Effector CD8-positive, alpha-beta T cell (primary cell): Measurements from ENCODE around the gene HBG2.
"Not testable (repeated sequence)": the region's sequence is repeated elsewhere in the genome, so short reads cannot be mapped to it uniquely, and the experiment has no call there.

Experiments
- DNase-seq: peaks from one replicate; lab custom pipeline; 2025; lab: John Stamatoyannopoulos, UW
- total RNA-seq, 4 experiments: gene quantifications; one replicate each; lab custom pipeline; 2026; lab: John Stamatoyannopoulos, UW

The HBG2 gene
- 0 reads per million in 4 experiments for total RNA-seq

DNA sequence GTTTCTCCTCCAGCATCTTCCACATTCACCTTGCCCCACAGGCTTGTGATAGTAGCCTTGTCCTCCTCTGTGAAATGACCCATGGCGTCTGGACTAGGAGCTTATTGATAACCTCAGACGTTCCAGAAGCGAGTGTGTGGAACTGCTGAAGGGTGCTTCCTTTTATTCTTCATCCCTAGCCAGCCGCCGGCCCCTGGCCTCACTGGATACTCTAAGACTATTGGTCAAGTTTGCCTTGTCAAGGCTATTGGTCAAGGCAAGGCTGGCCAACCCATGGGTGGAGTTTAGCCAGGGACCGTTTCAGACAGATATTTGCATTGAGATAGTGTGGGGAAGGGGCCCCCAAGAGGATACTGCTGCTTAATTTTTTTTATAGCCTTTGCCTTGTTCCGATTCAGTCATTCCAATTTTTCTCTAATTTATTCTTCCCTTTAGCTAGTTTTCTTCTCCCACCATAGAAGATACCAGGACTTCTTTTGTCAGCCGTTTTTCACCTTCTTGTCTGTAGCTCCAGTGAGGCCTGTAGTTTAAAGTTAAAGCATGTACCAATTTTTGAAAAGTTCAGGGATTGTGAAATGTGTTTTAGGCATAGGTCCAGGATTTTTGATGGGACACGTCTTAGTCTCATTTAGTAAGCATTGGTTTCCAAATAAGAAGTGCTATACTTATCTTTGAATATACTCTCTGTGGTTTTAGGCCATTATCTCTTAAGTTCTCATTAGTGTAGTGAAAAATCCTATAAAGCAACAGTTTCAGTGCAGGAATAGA is at the start of gene HBG2:
TSS of gene HBG2 (minus strand) at position 136 of the 768 bp plus-strand sequence. CDS start at position 83, 53 bp downstream.
- not testable (repeated sequence) for DNase-seq

DNA sequence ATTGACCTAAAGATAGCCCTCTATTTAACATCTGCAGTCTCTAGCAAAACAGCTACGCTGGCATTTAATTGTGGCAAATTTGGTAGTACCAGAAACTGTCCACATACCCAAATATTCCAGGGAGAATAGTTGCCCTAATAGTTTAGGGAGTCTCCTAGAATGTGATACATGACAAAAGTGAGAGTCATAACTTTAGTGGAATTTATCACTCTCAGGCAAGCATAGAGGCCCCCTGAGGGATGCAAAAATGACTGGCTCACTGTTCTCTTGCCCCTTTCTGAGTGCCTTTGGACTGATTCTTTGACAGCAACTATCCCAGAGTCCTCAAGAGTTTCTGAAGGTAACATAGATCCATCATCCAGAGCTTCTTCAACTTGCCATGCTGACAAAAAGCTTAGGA is 49.5 kb upstream of the HBG2 start:
- DNase-seq: no peak

GRCh38 chr11:5303626-5304025 is 49.0 kb upstream of the HBG2 start:
- no peak for DNase-seq

GRCh38 chr11:5301846-5302245 is 47.3 kb upstream of the HBG2 start, which contains the start of gene OR51B4:
OR51B4 (minus strand) TSS chr11:5301946; CDS start chr11:5301946, 0 bp downstream.
- no peak for DNase-seq

DNA sequence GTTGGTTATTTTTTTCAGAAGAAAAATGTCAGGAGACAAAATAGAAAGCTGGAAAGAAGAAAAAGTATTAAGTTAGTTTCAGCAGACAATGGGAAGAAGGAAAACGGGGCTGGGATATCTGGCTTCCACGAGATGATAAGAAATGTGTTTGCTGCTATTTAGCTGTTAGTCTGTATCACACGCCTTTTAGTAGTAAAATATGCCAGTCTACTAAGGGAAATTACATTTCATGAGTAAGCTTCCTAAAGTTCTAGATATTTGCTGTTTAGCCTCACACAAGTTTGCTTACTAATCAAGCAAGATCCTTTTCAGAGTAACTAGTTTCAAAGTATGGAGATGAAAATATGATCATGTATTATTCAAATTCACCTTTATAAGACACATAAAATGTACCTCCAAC is 45.7 kb upstream of the HBG2 start:
- no peak for DNase-seq

GRCh38 chr11:5298451-5298850 is 43.9 kb upstream of the HBG2 start:
- DNase-seq: no peak

DNA sequence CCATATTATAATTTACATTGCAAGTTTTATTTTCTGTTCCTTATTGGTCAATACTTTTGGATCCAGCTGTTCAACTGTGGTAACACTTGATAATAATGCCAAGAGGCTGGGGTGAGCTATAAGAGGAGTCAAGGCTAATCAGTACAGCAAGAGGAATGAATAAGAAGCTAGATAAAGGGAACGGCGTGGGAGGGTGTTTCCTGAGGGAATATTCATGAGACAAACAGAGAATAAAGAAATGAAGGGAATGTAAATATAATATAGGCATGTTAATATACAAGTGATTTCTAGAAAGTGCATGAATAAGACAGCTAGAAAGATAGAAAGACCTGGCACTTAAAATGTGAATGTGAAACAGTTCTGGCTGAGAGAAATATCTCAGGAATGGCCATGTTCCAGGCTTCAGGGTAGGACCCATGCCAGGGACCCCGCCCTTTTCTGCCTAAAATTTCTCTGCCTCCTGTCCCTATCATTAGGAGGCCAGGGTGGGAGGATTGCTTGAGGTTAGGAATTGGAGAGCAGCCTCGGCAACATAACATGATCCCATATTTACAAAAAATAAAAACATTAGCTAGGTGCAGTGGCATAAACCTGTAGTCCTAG is 43.2 kb upstream of the HBG2 start:
- no peak for DNase-seq

GRCh38 chr11:5294342-5294995 is 39.9 kb upstream of the HBG2 start:
- not testable (repeated sequence) for DNase-seq

GRCh38 chr11:5293028-5293427 is 38.4 kb upstream of the HBG2 start:
- no peak for DNase-seq

DNA sequence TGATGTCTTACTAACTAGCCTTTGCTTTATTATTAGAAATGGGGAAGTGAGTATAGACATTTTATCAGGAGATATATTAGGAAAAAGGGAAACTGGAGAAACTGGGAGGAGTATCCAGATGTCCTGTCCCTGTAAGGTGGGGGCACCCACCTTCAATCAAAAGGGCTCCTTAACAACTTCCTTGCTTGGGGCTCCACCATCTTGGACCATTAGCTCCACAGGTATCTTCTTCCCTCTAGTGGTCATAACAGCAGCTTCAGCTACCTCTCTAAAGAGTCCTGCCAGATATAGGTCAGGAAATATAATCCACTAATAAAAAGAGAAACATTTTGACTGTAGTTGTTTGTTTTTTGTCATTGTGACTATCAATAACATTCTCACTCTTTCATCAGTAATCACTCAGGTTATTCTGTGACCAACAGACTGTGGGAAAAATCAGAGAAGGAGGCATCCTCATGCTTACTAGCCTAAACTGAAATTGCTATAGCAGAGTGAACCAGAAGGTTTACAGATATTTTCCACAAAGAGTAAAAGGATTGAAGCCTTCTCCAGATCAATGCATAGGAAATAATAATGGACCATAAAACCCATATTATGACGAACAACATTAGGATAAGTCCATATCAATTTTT is 36.7 kb upstream of the HBG2 start:
- no peak for DNase-seq

GRCh38 chr11:5290106-5290505 is 35.5 kb upstream of the HBG2 start:
- DNase-seq: no peak

- DNase-seq: no peak
Observed at GRCh38 chr11:5289696-5290095, 35.1 kb upstream of the HBG2 start.

DNA sequence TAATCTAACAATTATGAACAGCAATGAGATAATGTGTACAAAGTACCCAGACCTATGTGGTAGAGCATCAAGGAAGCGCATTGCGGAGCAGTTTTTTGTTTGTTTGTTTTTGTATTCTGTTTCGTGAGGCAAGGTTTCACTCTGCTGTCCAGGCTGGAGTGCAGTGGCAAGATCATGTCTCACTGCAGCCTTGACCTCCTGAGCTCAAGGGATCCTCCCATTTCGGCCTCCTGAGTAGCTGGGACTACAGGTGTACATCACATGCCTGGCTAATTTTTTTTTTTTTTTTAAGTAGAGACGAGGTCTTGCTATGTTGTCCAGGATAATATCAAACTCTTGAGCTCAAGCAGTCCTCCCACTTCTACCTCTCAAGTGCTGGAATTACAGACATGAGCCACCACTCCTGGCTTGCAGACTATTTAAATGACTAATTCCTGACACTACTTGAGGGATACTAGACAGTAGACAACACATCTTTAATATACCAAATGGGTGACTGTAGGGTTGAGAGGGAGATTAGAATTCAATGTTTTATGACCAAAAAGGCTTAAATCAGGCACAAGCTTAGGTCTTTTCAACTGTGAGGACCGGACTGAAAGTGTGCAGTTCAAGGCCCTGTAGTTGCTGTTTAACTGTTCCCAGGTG is 34.4 kb upstream of the HBG2 start:
- no peak for DNase-seq

- no peak for DNase-seq
Observed at GRCh38 chr11:5288108-5288905, 33.7 kb upstream of the HBG2 start.

DNA sequence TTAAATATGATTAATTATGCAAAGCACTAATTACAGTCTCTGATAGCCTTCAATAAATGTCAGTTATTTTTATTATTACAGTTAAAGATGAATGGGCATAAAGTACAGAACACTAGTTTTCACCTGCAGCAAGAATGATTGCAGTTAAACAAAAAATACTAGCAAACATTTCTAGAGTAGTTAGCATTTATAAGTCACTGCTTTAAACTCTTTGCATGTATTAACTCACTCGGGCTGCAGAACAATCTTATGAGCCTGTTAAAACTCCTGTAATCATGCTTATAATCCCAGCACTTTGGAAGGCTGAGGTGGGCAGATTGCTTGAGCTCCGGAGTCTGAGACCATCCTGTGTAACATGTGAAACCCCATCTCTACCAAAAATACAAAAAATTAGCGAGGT is 32.3 kb upstream of the HBG2 start:
- no peak for DNase-seq

GRCh38 chr11:5286351-5286750 is 31.8 kb upstream of the HBG2 start:
- DNase-seq: no peak

DNA sequence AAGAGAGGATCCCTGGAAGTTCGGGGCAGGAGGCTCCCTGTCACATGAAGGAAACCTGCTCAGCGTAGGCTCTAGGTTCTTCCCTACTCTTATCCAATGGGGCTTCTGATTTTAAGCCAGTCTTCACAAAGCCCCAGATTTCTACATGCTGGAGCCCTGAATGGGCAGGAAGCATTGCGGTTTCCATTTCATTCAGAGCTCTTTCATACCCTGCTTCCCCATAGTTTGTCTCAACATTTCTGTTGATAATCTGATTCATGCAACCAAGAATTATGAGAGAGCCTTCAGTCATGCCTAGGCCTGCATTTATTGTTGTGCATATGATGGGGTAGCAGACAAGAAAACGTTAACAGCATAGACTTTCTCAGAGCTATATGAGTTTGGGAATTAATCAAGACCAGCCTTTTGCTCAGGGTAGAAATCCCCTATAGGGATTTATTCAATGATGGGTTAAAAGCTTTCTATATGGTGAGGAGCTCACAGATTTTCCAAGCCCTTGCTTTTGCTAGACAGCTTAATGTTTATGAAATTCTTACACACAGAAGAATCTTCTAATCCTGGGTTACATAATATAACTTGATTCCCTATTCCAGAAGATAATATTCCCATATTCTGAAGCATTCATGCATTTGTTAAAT is 31.2 kb upstream of the HBG2 start:
- DNase-seq: no peak

GRCh38 chr11:5284637-5285036 is 30.1 kb upstream of the HBG2 start:
- DNase-seq: no peak

DNA sequence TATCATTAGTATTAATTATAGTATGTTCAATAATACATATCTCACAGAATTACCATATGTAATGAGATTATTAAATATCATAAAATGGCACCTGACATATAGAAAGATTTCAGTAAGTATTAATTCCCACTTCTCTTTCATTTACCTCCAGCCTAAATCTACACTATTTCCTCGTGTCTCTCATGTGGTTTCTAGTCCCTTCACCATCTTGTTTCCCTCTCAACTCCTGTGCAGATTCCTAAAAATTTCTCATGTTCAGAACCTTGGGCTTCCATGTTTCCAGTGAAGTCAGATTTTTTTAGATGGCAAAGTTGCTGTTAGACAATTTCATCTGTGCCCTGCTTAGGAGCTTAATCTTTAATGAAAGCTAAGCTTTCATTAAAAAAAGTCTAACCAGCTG is 29.3 kb upstream of the HBG2 start:
- no peak for DNase-seq

DNA sequence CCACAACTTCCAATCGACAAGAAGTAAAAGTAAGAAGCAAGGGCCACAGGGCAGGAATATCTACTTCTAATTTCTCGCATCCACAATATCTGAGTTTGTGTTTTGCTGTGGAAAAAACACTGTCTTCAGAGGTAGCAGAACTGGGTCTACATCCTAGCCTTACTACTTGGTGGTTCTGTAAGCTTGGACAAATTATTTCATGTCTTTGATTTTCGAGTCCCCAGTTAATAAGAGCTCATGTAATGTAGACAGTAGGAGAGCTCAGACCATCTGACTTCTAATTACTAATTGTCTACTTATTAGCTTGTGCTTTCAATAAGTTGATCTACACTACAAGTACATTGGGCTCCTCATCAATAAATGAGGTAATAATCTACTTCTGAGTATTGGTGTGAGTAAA is 28.5 kb upstream of the HBG2 start:
- no peak for DNase-seq

DNA sequence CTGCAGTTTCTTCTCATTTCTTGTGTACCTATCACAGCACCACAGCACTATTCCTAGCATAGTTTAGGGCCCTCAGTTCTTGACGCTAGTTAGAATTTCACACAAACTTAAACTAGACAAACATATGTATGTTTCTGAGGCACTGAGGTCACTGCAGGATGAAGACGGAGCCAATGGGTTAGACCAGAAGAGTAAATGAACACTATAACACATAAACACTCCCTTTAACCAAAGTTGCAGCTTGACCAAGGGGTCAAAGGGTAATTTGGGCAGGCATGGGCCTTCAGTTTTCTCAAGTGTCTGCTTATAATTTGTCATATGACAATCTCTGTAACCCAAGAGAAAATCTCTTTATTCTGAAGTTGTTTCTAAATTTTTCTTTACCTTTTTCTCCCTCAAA is 28.0 kb upstream of the HBG2 start:
- no peak for DNase-seq
